ENCODE results near the gene DDX60. TPM values are rescaled to one million over a fixed set of nuclear protein-coding genes. Genes with fewer than 3 reads are reported as not detected.

The DDX60 gene
- total and polyA plus RNA-seq, 10 of the 15 experiments (the other 5 are each of a cell fraction or from before 2014, with no cell fraction given), result 2.7 to 28.4 (median 6.3) TPM

DNA sequence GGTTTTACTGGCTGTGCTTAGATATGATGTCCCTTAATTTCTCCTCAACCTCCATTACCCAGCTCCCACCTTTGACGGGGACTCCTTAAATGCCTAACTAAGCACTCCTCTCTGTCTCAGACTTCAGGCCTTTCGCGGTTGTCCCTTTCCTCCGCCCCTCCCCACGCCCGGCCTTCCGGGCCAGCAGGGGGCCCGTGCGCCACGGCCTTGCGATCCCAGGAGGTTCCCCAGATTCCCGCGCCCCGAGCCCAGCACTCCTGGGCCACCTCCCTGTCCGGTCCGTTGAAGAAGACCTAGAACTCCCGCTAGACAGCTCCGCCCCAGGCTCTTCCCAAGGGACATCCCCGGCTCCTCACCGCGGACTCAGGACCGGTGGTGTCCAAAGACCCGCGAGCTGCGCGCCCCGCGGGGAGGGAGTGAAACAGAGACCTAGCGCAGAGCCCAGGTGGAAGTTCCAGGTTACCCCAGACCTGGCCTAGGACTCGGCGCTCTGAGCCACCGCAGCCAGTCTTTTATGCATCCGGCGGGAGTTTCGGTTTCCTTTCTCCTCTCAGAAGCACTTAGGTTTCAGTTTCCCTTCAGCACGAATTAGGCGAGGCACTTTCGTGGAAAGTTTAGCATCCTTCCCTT, at the start of gene DDX60 (continued):
- TF ChIP-seq, protein P1, sequence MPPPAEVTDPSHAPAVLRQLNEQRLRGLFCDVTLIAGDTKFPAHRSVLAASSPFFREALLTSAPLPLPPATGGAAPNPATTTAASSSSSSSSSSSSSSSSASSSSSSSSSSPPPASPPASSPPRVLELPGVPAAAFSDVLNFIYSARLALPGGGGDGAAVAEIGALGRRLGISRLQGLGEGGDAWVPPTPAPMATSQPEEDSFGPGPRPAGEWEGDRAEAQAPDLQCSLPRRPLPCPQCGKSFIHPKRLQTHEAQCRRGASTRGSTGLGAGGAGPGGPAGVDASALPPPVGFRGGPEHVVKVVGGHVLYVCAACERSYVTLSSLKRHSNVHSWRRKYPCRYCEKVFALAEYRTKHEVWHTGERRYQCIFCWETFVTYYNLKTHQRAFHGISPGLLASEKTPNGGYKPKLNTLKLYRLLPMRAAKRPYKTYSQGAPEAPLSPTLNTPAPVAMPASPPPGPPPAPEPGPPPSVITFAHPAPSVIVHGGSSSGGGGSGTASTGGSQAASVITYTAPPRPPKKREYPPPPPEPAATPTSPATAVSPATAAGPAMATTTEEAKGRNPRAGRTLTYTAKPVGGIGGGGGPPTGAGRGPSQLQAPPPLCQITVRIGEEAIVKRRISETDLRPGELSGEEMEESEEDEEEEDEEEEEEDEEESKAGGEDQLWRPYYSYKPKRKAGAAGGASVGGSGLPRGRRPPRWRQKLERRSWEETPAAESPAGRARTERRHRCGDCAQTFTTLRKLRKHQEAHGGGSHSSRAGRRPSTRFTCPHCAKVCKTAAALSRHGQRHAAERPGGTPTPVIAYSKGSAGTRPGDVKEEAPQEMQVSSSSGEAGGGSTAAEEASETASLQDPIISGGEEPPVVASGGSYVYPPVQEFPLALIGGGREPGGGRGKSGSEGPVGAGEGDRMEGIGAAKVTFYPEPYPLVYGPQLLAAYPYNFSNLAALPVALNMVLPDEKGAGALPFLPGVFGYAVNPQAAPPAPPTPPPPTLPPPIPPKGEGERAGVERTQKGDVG (CRISPR knock-in tag; IDR thresholded peaks at IDR 0.05), result no peak
- TF ChIP-seq, protein P2, sequence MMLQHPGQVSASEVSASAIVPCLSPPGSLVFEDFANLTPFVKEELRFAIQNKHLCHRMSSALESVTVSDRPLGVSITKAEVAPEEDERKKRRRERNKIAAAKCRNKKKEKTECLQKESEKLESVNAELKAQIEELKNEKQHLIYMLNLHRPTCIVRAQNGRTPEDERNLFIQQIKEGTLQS (IDR thresholded peaks at IDR 0.05; ENCODE audit: borderline replicate concordance, extremely low read depth, low read depth, low read length), result no peak
- TF ChIP-seq TCF12 (IDR thresholded peaks at IDR 0.05; ENCODE audit: low read depth, low read length) (peak; percentile 56; the same call in 1 of the 2 replicates), POLR2A (IDR thresholded peaks at IDR 0.05; ENCODE audit: low read depth, low read length) (peak; percentile 91), SUZ12 (IDR thresholded peaks at IDR 0.05; ENCODE audit: unreplicated experiment) (no peak), PML (IDR thresholded peaks at IDR 0.05; ENCODE audit: low read length) (no peak), ZZZ3 (IDR thresholded peaks at IDR 0.05; ENCODE audit: control insufficient read depth, insufficient read length, low read depth) (no peak), BMI1 (IDR thresholded peaks at IDR 0.05; ENCODE audit: borderline replicate concordance) (no peak), PAX8 (IDR thresholded peaks at IDR 0.05) (no peak), HDGF (IDR thresholded peaks at IDR 0.05) (no peak), KDM1A (IDR thresholded peaks at IDR 0.05; ENCODE audit: borderline replicate concordance) (no peak), MTA2 (IDR thresholded peaks at IDR 0.05; ENCODE audit: low read depth) (peak; percentile 62), HDAC2 (IDR thresholded peaks at IDR 0.05) (0 out of 2 replicates have a peak, but pooled peaks have one; percentile 60), ESRRA (IDR thresholded peaks at IDR 0.05; ENCODE audit: low read length) (no peak)
- TF ChIP-seq, protein P3, sequence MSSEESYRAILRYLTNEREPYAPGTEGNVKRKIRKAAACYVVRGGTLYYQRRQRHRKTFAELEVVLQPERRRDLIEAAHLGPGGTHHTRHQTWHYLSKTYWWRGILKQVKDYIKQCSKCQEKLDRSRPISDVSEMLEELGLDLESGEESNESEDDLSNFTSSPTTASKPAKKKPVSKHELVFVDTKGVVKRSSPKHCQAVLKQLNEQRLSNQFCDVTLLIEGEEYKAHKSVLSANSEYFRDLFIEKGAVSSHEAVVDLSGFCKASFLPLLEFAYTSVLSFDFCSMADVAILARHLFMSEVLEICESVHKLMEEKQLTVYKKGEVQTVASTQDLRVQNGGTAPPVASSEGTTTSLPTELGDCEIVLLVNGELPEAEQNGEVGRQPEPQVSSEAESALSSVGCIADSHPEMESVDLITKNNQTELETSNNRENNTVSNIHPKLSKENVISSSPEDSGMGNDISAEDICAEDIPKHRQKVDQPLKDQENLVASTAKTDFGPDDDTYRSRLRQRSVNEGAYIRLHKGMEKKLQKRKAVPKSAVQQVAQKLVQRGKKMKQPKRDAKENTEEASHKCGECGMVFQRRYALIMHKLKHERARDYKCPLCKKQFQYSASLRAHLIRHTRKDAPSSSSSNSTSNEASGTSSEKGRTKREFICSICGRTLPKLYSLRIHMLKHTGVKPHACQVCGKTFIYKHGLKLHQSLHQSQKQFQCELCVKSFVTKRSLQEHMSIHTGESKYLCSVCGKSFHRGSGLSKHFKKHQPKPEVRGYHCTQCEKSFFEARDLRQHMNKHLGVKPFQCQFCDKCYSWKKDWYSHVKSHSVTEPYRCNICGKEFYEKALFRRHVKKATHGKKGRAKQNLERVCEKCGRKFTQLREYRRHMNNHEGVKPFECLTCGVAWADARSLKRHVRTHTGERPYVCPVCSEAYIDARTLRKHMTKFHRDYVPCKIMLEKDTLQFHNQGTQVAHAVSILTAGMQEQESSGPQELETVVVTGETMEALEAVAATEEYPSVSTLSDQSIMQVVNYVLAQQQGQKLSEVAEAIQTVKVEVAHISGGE (CRISPR knock-in tag; IDR thresholded peaks at IDR 0.05), result no peak
- TF ChIP-seq, protein P4, sequence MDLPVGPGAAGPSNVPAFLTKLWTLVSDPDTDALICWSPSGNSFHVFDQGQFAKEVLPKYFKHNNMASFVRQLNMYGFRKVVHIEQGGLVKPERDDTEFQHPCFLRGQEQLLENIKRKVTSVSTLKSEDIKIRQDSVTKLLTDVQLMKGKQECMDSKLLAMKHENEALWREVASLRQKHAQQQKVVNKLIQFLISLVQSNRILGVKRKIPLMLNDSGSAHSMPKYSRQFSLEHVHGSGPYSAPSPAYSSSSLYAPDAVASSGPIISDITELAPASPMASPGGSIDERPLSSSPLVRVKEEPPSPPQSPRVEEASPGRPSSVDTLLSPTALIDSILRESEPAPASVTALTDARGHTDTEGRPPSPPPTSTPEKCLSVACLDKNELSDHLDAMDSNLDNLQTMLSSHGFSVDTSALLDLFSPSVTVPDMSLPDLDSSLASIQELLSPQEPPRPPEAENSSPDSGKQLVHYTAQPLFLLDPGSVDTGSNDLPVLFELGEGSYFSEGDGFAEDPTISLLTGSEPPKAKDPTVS (IDR thresholded peaks at IDR 0.05; ENCODE audit: low read depth, low read length), result no peak
- TF ChIP-seq, protein P5, sequence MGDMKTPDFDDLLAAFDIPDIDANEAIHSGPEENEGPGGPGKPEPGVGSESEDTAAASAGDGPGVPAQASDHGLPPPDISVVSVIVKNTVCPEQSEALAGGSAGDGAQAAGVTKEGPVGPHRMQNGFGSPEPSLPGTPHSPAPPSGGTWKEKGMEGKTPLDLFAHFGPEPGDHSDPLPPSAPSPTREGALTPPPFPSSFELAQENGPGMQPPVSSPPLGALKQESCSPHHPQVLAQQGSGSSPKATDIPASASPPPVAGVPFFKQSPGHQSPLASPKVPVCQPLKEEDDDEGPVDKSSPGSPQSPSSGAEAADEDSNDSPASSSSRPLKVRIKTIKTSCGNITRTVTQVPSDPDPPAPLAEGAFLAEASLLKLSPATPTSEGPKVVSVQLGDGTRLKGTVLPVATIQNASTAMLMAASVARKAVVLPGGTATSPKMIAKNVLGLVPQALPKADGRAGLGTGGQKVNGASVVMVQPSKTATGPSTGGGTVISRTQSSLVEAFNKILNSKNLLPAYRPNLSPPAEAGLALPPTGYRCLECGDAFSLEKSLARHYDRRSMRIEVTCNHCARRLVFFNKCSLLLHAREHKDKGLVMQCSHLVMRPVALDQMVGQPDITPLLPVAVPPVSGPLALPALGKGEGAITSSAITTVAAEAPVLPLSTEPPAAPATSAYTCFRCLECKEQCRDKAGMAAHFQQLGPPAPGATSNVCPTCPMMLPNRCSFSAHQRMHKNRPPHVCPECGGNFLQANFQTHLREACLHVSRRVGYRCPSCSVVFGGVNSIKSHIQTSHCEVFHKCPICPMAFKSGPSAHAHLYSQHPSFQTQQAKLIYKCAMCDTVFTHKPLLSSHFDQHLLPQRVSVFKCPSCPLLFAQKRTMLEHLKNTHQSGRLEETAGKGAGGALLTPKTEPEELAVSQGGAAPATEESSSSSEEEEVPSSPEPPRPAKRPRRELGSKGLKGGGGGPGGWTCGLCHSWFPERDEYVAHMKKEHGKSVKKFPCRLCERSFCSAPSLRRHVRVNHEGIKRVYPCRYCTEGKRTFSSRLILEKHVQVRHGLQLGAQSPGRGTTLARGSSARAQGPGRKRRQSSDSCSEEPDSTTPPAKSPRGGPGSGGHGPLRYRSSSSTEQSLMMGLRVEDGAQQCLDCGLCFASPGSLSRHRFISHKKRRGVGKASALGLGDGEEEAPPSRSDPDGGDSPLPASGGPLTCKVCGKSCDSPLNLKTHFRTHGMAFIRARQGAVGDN (IDR thresholded peaks at IDR 0.05), result no peak
